T-helper 1 cell (primary cell): ENCODE data around the gene PPP1R37.
A peak's percentile ranks its signal among the peaks of the same experiment; 100 is the strongest.
"Not testable (repeated sequence)": the region's sequence is repeated elsewhere in the genome, so short reads cannot be mapped to it uniquely, and the experiment has no call there.

ENCODE experiments used
- DNase-seq, 5 donors: peaks; one replicate each; pipeline ENCODE4 v3.0.0-alpha.2; 2012 to 2020

Gene PPP1R37

GRCh38 chr19:45115809-45116615, 23.0 kb downstream of the PPP1R37 start:
- DNase-seq = no peak

- peak in 1 of 5 donors; percentile 31 for DNase-seq
Measured at GRCh38 chr19:45117167-45117594, 24.2 kb downstream of the PPP1R37 start.

GRCh38 chr19:45117671-45118070, 24.7 kb downstream of the PPP1R37 start:
- DNase-seq = no peak

GRCh38 chr19:45118106-45118505, 25.1 kb downstream of the PPP1R37 start:
- no peak for DNase-seq

- DNase-seq = not testable (repeated sequence)
Measured at GRCh38 chr19:45118591-45119355, 25.8 kb downstream of the PPP1R37 start.

GRCh38 chr19:45119582-45119981, 26.6 kb downstream of the PPP1R37 start:
- DNase-seq = no peak

GRCh38 chr19:45121827-45122345, 28.9 kb downstream of the PPP1R37 start:
- DNase-seq = no peak

- DNase-seq = no peak
Measured at GRCh38 chr19:45122832-45123231, 29.9 kb downstream of the PPP1R37 start.

- DNase-seq = no peak
Measured at GRCh38 chr19:45123440-45123850, 30.5 kb downstream of the PPP1R37 start.

GRCh38 chr19:45124021-45124420, 31.0 kb downstream of the PPP1R37 start:
- DNase-seq = no peak

- DNase-seq = no peak
Measured at GRCh38 chr19:45125360-45125759, 32.4 kb downstream of the PPP1R37 start.

GRCh38 chr19:45125975-45126493, 33.1 kb downstream of the PPP1R37 start:
- DNase-seq = peak; percentile 33 to 52 (median 41)

GRCh38 chr19:45126654-45127053, 33.7 kb downstream of the PPP1R37 start:
- DNase-seq = no peak

GRCh38 chr19:45128146-45128545, 35.2 kb downstream of the PPP1R37 start:
- DNase-seq = no peak

GRCh38 chr19:45128806-45129205, 35.8 kb downstream of the PPP1R37 start:
- no peak for DNase-seq

GRCh38 chr19:45130236-45130635, 37.3 kb downstream of the PPP1R37 start:
- DNase-seq = no peak

GRCh38 chr19:45130888-45131615, 38.1 kb downstream of the PPP1R37 start:
- no peak for DNase-seq

GRCh38 chr19:45133661-45134060, 40.7 kb downstream of the PPP1R37 start:
- DNase-seq = no peak

GRCh38 chr19:45135176-45135885, 42.4 kb downstream of the PPP1R37 start:
- DNase-seq = no peak

- DNase-seq = no peak
Measured at GRCh38 chr19:45136507-45137178, 43.7 kb downstream of the PPP1R37 start.

GRCh38 chr19:45137179-45137761, 44.3 kb downstream of the PPP1R37 start:
- no peak for DNase-seq
